Stimulated activated naive CD8-positive, alpha-beta T cell treated with anti-CD3 and anti-CD28 coated beads, Interleukin-15, amount 100 ng/mL, for 72 hours (primary cell): Measurements from ENCODE around the gene FURIN.
"Not testable (repeated sequence)": the region's sequence is repeated elsewhere in the genome, so short reads cannot be mapped to it uniquely, and the experiment has no call there.

Experiments used
- ATAC-seq: fragments of 150-1000 bp; cut with Tn5 transposase; 2 replicates; pipeline ENCODE4 v1.10.0; 2021; ENCODE audit warnings: mild to moderate bottlenecking, moderate library complexity
- DNase-seq, 2 donors: peaks; one replicate each; pipeline ENCODE4 v3.0.0; 2021 to 2022
- H3K27ac Mint-ChIP-seq, 2 donors: one replicate each; pipeline ENCODE4 v1.8.0; 2022; ENCODE audit warnings: mild to moderate bottlenecking in 2 of 2, mixed read lengths in 2 of 2, moderate library complexity in 2 of 2
- H3K27me3 Mint-ChIP-seq: one replicate; pipeline ENCODE4 v1.8.0; 2022; ENCODE audit warnings: mixed read lengths
- H3K4me1 Mint-ChIP-seq: one replicate; pipeline ENCODE4 v1.8.0; 2022; ENCODE audit warnings: mild to moderate bottlenecking, mixed read lengths
- H3K4me3 Mint-ChIP-seq, 2 donors: one replicate each; pipeline ENCODE4 v1.8.0; 2022; ENCODE audit warnings: mild to moderate bottlenecking in 2 of 2, mixed read lengths in 2 of 2, moderate library complexity in 1 of 2
- H3K9me3 Mint-ChIP-seq, 2 donors: one replicate each; pipeline ENCODE4 v1.8.0; 2022; ENCODE audit warnings: mixed read lengths in 2 of 2

FURIN gene

GRCh38 chr15:90868261-90868689 lies at the start of gene FURIN:
FURIN (plus strand) TSS chr15:90868588; CDS start chr15:90875741, 7,153 bp downstream.
- peak in 1 of 2 donors; percentile 44 for DNase-seq
- Mint-ChIP-seq H3K27me3 (peaks cover 9% of the 10 kb centered on the region), H3K9me3 (no peaks in the 10 kb centered on the region), H3K27ac (peak within 1 kb of the TSS in 1 of 2 donors; percentile 99), H3K4me3 (peak within 1 kb of the TSS; percentile 95), H3K4me1 (peaks cover 51% of the 10 kb centered on the region)
- ATAC-seq, result no peak

- peak; percentile 20 for ATAC-seq
Observed at GRCh38 chr15:90819390-90819789, 49.0 kb upstream of the FURIN start.

GRCh38 chr15:90819850-90820249 lies 48.5 kb upstream of the FURIN start:
- Mint-ChIP-seq H3K4me3 (no peak overlapping the region), H3K27me3 (peaks cover 8% of the 10 kb centered on the region), H3K27ac (peak overlapping the region in 1 of 2 donors; percentile 67), H3K4me1 (peaks cover 61% of the 10 kb centered on the region), H3K9me3 (no peaks in the 10 kb centered on the region)
- ATAC-seq, result peak; percentile 7
- DNase-seq, result no peak

More at GRCh38 chr15:90819390-90819789, 49.0 kb upstream of the FURIN start:
- peaks cover 62% of the 10 kb centered on the region for H3K4me1 Mint-ChIP-seq
- DNase-seq, result no peak
- H3K9me3 Mint-ChIP-seq, result no peaks in the 10 kb centered on the region
- H3K27ac Mint-ChIP-seq, result peak overlapping the region in 1 of 2 donors; percentile 67
- H3K27me3 Mint-ChIP-seq, result peaks cover 8% of the 10 kb centered on the region
- H3K4me3 Mint-ChIP-seq, result no peak overlapping the region

- DNase-seq, result no peak
- Mint-ChIP-seq H3K4me3 (no peak overlapping the region), H3K27me3 (peaks cover 8% of the 10 kb centered on the region), H3K4me1 (peaks cover 57% of the 10 kb centered on the region), H3K9me3 (no peaks in the 10 kb centered on the region), H3K27ac (no peak overlapping the region)
- no peak for ATAC-seq
Observed at GRCh38 chr15:90820481-90820880, 47.9 kb upstream of the FURIN start.

GRCh38 chr15:90822204-90822955 lies 46.0 kb upstream of the FURIN start:
- peaks cover 7% of the 10 kb centered on the region in 2 donors for H3K9me3 Mint-ChIP-seq
- H3K27ac Mint-ChIP-seq, result no peak overlapping the region
- ATAC-seq (no peak), DNase-seq (no peak)
- H3K27me3 Mint-ChIP-seq, result peaks cover 8% of the 10 kb centered on the region
- H3K4me3 Mint-ChIP-seq, result no peak overlapping the region
- peaks cover 49% of the 10 kb centered on the region for H3K4me1 Mint-ChIP-seq

GRCh38 chr15:90823455-90823974 lies 44.9 kb upstream of the FURIN start:
- DNase-seq (no peak), ATAC-seq (no peak)
- H3K27me3 Mint-ChIP-seq, result peaks cover 6% of the 10 kb centered on the region
- no peak overlapping the region for H3K4me3 Mint-ChIP-seq
- peak overlapping the region in 1 of 2 donors; percentile 40 for H3K27ac Mint-ChIP-seq
- H3K4me1 Mint-ChIP-seq, result peaks cover 48% of the 10 kb centered on the region
- peaks cover 7% of the 10 kb centered on the region in 2 donors for H3K9me3 Mint-ChIP-seq

- not testable (repeated sequence) for H3K9me3 Mint-ChIP-seq, H3K27me3 Mint-ChIP-seq, H3K4me3 Mint-ChIP-seq, H3K27ac Mint-ChIP-seq, ATAC-seq, DNase-seq
- H3K4me1 Mint-ChIP-seq, result peaks cover 46% of the 10 kb centered on the region
Observed at GRCh38 chr15:90825115-90825899, 43.1 kb upstream of the FURIN start.

- ATAC-seq, H3K27me3 Mint-ChIP-seq, H3K9me3 Mint-ChIP-seq: not testable (repeated sequence)
- Mint-ChIP-seq H3K27ac (peak overlapping the region in 1 of 2 donors; percentile 85), H3K4me3 (peak overlapping the region; percentile 26 to 79), H3K4me1 (peaks cover 56% of the 10 kb centered on the region)
- peak in 1 of 2 donors; percentile 64 for DNase-seq
Observed at GRCh38 chr15:90826206-90826885, 42.0 kb upstream of the FURIN start.

- ATAC-seq, result no peak
- H3K4me1 Mint-ChIP-seq, result peaks cover 59% of the 10 kb centered on the region
- H3K27ac Mint-ChIP-seq, result peak overlapping the region; percentile 81 to 85
- peaks cover 7% of the 10 kb centered on the region in 2 donors for H3K9me3 Mint-ChIP-seq
- peak overlapping the region in 1 of 2 donors; percentile 79 for H3K4me3 Mint-ChIP-seq
- DNase-seq, result no peak
- H3K27me3 Mint-ChIP-seq, result no peaks in the 10 kb centered on the region
Observed at GRCh38 chr15:90826886-90827435, 41.4 kb upstream of the FURIN start.

- Mint-ChIP-seq H3K4me1 (peaks cover 68% of the 10 kb centered on the region), H3K27ac (peak overlapping the region in 1 of 2 donors; percentile 90), H3K9me3 (peaks cover 7% of the 10 kb centered on the region in 2 donors), H3K4me3 (peak overlapping the region; percentile 17 to 71), H3K27me3 (no peaks in the 10 kb centered on the region)
- ATAC-seq (no peak), DNase-seq (no peak)
Observed at GRCh38 chr15:90828111-90828510, 40.3 kb upstream of the FURIN start.

GRCh38 chr15:90829126-90829525 lies 39.3 kb upstream of the FURIN start:
- no peak for DNase-seq
- ATAC-seq, result no peak
- Mint-ChIP-seq H3K27ac (peak overlapping the region in 1 of 2 donors; percentile 100), H3K4me3 (peak overlapping the region; percentile 83), H3K27me3 (no peaks in the 10 kb centered on the region), H3K9me3 (peaks cover 7% of the 10 kb centered on the region in 2 donors), H3K4me1 (peaks cover 70% of the 10 kb centered on the region)

GRCh38 chr15:90829942-90830440 lies 38.4 kb upstream of the FURIN start:
- Mint-ChIP-seq H3K4me3 (peak overlapping the region; percentile 83), H3K9me3 (peaks cover 7% of the 10 kb centered on the region in 2 donors), H3K27ac (peak overlapping the region; percentile 96 to 100), H3K4me1 (peaks cover 67% of the 10 kb centered on the region), H3K27me3 (no peaks in the 10 kb centered on the region)
- DNase-seq (peak; percentile 68 to 97), ATAC-seq (peak; percentile 95)

GRCh38 chr15:90834626-90835025 lies 33.8 kb upstream of the FURIN start:
- Mint-ChIP-seq H3K27ac (peak overlapping the region in 1 of 2 donors; percentile 91), H3K27me3 (no peaks in the 10 kb centered on the region), H3K9me3 (no peaks in the 10 kb centered on the region), H3K4me1 (peaks cover 81% of the 10 kb centered on the region), H3K4me3 (peak overlapping the region in 1 of 2 donors; percentile 44)
- no peak for ATAC-seq
- no peak for DNase-seq

- H3K27ac Mint-ChIP-seq, result peak overlapping the region in 1 of 2 donors; percentile 98
- ATAC-seq, result no peak
- H3K27me3 Mint-ChIP-seq, result no peaks in the 10 kb centered on the region
- H3K4me1 Mint-ChIP-seq, result peaks cover 77% of the 10 kb centered on the region
- no peak for DNase-seq
- peak overlapping the region; percentile 82 to 84 for H3K4me3 Mint-ChIP-seq
- H3K9me3 Mint-ChIP-seq, result no peaks in the 10 kb centered on the region
Observed at GRCh38 chr15:90836296-90836871, 32.0 kb upstream of the FURIN start.
